PFSK-1 (cell line): Measurements from ENCODE around the gene PPP2R5C.

ENCODE experiments used
- FOXP2 ChIP-seq: optimal IDR thresholded peaks from 2 replicates; pipeline ENCODE3; 2011; ENCODE audit warnings: borderline replicate concordance, control low read depth, inconsistent platforms; ENCODE audit not compliant: insufficient read depth; ENCODE audit errors: extremely low read length, extremely low read depth
- POLR2AphosphoS5 ChIP-seq: IDR thresholded peaks from 2 replicates; pipeline ENCODE4 v1.6.1; 2012; ENCODE audit warnings: low read depth, mild to moderate bottlenecking, control low read depth, low read length, moderate library complexity
- SIN3A ChIP-seq: IDR thresholded peaks from 2 replicates; pipeline ENCODE4 v1.6.1; 2012; ENCODE audit warnings: mild to moderate bottlenecking, low read length, moderate library complexity, borderline replicate concordance; ENCODE audit not compliant: insufficient read depth
- TAF1 ChIP-seq: IDR thresholded peaks from 2 replicates; pipeline ENCODE4 v1.6.1; 2012; ENCODE audit warnings: low read length, control low read depth, borderline replicate concordance; ENCODE audit not compliant: insufficient read depth
- TF ChIP-seq, protein P1 (sequence below), 2 experiments: IDR thresholded peaks; 2 replicates each; pipeline versions ENCODE4 v1.6.1 to v1.8.0; 2011 to 2012; ENCODE audit warnings: low read depth in 2 of 2, low read length in 2 of 2, control low read depth in 1 of 2, inconsistent platforms in 1 of 2, mild to moderate bottlenecking in 1 of 2, moderate library complexity in 1 of 2; ENCODE audit not compliant: insufficient read depth in 1 of 2

The PPP2R5C gene

DNA sequence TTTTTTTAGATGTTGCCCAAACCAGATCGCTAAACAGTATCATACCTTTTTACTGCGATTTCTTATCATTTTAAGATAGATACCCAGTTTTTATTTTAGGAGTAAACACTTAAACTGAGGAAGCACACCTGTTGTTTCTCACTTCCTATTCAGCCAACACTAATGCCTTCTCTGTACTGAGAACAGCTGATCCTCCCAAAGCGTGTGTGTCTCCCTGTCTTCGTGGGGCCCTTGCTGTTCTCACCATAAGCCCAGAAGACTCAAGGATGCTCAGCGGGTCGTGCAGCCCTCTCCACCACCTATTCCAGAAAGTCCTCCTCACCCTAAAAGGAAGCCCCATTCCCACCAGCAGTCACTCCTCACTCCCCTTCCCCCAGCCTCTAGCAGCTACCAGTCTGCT lies 14.8 kb downstream of the PPP2R5C start:
- TF ChIP-seq POLR2AphosphoS5: no peak
- TF ChIP-seq, protein P1, sequence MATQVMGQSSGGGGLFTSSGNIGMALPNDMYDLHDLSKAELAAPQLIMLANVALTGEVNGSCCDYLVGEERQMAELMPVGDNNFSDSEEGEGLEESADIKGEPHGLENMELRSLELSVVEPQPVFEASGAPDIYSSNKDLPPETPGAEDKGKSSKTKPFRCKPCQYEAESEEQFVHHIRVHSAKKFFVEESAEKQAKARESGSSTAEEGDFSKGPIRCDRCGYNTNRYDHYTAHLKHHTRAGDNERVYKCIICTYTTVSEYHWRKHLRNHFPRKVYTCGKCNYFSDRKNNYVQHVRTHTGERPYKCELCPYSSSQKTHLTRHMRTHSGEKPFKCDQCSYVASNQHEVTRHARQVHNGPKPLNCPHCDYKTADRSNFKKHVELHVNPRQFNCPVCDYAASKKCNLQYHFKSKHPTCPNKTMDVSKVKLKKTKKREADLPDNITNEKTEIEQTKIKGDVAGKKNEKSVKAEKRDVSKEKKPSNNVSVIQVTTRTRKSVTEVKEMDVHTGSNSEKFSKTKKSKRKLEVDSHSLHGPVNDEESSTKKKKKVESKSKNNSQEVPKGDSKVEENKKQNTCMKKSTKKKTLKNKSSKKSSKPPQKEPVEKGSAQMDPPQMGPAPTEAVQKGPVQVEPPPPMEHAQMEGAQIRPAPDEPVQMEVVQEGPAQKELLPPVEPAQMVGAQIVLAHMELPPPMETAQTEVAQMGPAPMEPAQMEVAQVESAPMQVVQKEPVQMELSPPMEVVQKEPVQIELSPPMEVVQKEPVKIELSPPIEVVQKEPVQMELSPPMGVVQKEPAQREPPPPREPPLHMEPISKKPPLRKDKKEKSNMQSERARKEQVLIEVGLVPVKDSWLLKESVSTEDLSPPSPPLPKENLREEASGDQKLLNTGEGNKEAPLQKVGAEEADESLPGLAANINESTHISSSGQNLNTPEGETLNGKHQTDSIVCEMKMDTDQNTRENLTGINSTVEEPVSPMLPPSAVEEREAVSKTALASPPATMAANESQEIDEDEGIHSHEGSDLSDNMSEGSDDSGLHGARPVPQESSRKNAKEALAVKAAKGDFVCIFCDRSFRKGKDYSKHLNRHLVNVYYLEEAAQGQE (IDR thresholded peaks at IDR 0.05; ENCODE audit: insufficient read depth in 1 of 2, low read depth in 2 of 2, low read length in 2 of 2): no peak
- no peak for TF ChIP-seq TAF1
- TF ChIP-seq SIN3A: no peak
- no peak for TF ChIP-seq FOXP2

DNA sequence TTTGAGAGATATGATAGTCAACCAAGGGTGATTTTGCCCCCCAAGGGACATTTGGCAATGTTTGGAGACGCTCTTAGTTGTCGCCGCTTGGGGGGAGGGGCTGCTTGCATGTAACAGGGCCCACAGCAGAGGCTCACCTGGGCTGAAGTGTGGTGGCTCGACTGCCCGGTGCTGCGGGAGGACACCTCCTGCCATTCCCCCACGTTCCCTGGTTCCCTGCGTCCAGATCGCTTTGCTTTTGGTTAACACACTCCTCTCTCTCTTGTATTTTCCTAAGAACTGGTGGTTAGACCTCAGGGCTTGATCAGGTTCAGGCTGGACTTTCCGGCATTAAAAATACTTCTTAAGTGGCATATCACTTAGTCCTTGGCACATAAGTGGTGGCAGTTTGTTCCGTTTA lies 18.9 kb downstream of the PPP2R5C start:
- TF ChIP-seq SIN3A (no peak), FOXP2 (no peak), POLR2AphosphoS5 (no peak), TAF1 (no peak)
- TF ChIP-seq, protein P1 (IDR thresholded peaks at IDR 0.05; ENCODE audit: insufficient read depth in 1 of 2, low read depth in 2 of 2, low read length in 2 of 2): no peak

DNA sequence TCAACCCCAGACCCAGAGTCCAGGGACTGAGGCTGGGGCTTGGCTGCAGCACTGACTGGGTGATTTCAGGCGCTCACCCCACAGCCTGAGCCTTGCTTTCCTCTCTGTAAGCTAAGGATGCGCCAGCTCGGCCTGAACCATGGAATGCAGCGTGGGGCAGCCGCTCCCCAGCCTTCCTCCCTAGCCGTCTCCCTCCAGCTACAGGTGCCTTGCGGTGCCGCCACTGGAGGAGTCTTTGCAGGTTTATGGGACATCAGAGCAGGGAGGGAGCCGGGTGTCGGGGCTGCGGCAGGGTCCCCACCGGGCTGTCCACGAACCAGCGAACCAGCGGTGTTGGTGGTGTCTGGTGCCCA lies 19.4 kb downstream of the PPP2R5C start:
- TF ChIP-seq TAF1 (no peak), FOXP2 (no peak), SIN3A (no peak), POLR2AphosphoS5 (no peak)
- TF ChIP-seq, protein P1 (IDR thresholded peaks at IDR 0.05; ENCODE audit: insufficient read depth in 1 of 2, low read depth in 2 of 2, low read length in 2 of 2): no peak

DNA sequence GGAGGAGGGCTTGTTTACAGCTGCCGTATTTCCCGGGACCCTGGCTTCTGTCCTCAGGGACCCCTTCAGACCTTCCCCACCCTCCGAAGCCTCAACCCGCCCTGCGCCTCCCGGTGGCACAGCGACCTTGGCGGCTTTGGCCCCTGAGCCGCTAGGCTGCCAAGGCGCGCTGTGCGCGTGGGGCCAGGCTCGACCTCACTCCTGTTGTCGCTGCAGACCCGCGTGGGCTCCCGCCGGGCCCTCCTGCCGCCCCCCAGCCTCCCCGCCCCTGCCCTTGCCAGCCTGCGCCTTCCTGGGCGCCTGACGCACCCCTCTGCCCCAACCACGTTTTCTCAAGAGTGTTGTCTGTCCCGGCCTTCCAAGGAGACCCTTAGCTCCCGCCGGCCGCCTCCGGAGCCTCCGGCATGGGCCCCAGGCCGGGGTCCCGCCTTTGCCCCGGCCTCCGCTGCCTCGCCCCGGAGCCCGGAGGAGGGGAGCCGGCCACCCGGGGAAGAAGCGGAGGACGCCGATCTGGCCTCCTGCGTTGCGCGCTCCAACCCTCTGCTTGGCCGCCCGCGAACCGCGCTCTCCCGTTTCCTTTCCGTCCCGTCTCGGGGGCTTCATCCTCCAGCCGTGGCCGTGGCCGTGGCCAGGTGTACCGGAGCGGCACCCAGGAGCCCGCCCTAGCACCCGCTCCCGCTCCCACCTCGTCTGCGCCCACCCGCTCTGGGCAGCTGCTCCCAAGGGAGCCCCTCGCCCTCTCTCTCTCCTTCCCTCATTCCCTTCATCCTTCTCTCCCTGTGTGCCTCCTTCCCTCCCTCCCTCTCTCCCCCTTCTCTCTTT lies 19.9 kb downstream of the PPP2R5C start:
- TF ChIP-seq, protein P1 (IDR thresholded peaks at IDR 0.05; ENCODE audit: insufficient read depth in 1 of 2, low read depth in 2 of 2, low read length in 2 of 2): no peak
- TF ChIP-seq POLR2AphosphoS5: no peak
- no peak for TF ChIP-seq SIN3A
- TF ChIP-seq TAF1: no peak
- TF ChIP-seq FOXP2: no peak
